Measurements from ENCODE around the gene LEMD2. TPM values are rescaled to one million over a fixed set of nuclear protein-coding genes. Genes with fewer than 3 reads are reported as not detected.

Gene LEMD2
- total RNA-seq, 1 experiment from 2014 or later, result 62.9 TPM

DNA sequence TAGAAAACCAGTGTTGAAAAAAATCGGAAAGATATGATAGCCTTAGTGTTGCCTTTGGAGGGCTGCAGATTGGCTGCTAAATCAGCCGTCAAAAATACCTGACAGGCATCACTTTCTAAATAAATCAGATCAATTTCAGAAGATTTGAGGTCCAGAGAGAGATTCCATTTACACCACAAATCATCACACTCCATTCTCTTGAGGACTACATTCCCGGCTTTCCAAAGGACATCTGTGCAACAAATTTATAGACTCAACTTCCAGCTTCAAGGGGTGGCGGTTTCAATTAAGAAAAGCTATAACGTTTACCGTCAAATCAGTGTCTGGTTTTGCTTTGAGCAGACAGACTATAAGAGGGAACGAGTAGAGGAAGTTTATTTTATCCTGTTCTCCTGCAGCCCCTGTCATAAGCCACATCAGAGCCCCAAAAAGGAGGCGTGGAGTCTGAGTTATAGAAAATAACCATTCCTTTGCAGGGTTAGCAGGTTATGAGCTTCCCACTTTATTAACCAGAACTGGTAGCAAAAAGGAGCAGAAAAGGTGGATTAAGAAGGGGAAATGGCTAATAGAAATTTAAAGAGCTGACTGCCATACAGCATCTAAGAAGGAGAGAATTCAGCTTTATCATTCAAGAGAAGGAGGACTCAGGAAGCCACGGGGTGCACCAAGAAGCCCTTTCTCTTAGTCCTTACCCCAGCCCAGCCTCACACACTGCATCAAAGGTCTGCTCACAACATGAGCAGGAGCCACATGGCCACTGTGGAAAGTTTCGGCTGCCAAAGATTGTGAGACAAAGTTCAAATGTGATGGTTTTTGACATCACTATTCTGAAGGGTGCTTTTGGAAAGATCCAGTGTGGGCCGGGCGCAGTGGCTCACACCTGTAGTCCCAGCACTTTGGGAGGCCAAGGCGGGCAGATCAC is 64.6 kb downstream of the LEMD2 start:
- no peak for DNase-seq (ENCODE audit: low spot score)
- no peak for TF ChIP-seq CDX4 (CRISPR knock-in tag; IDR thresholded peaks at IDR 0.05; ENCODE audit: borderline replicate concordance)
- no peak for TF ChIP-seq ELF4 (CRISPR knock-in tag; IDR thresholded peaks at IDR 0.05; ENCODE audit: low read depth)
- no peak for TF ChIP-seq RORB (CRISPR knock-in tag; IDR thresholded peaks at IDR 0.05)
- no peak for TF ChIP-seq TEAD1 (CRISPR knock-in tag; IDR thresholded peaks at IDR 0.05)
- no peak for TF ChIP-seq NFATC4 (CRISPR knock-in tag; IDR thresholded peaks at IDR 0.05)
- no peak for TF ChIP-seq IRF2 (CRISPR knock-in tag; IDR thresholded peaks at IDR 0.05; ENCODE audit: borderline replicate concordance, low read depth)
- TF ChIP-seq SOX15 (CRISPR knock-in tag; IDR thresholded peaks at IDR 0.05), result no peak
- TF ChIP-seq FOXK1 (CRISPR knock-in tag; IDR thresholded peaks at IDR 0.05), result no peak
- no peak for TF ChIP-seq TCF7 (CRISPR knock-in tag; IDR thresholded peaks at IDR 0.05; ENCODE audit: low read depth)
- no peak for TF ChIP-seq FOXP1 (CRISPR knock-in tag; IDR thresholded peaks at IDR 0.05; ENCODE audit: borderline replicate concordance)
- no peak for TF ChIP-seq ZNF423 (CRISPR knock-in tag; IDR thresholded peaks at IDR 0.05)
- no peak for TF ChIP-seq CREM (CRISPR knock-in tag; IDR thresholded peaks at IDR 0.05)
- TF ChIP-seq ZNF425 (CRISPR knock-in tag; conservative IDR thresholded peaks at IDR 0.05), result no peak
- TF ChIP-seq AR (CRISPR knock-in tag; IDR thresholded peaks at IDR 0.05), result no peak
- TF ChIP-seq ZSCAN18 (CRISPR knock-in tag; IDR thresholded peaks at IDR 0.05), result no peak
- TF ChIP-seq NR3C1 (CRISPR knock-in tag; conservative IDR thresholded peaks at IDR 0.05; ENCODE audit: low read depth), result no peak
- TF ChIP-seq ETV6 (CRISPR knock-in tag; IDR thresholded peaks at IDR 0.05), result no peak
- TF ChIP-seq TEAD4 (CRISPR knock-in tag; IDR thresholded peaks at IDR 0.05), result no peak
- TF ChIP-seq FOXJ3 (CRISPR knock-in tag; IDR thresholded peaks at IDR 0.05; ENCODE audit: borderline replicate concordance), result no peak
- TF ChIP-seq NR1H2 (CRISPR knock-in tag; IDR thresholded peaks at IDR 0.05), result no peak
- H3K27me3 Mint-ChIP-seq (ENCODE audit: low read depth), result peaks cover 2% of the 10 kb centered on the region; the same call in 1 of the 2 replicates
- H3K27ac Mint-ChIP-seq, result no peak overlapping the region
- POLR2A ChIA-PET, result interaction anchor here (0.6 kb wide), 1 partner anchor 234 kb away, joined by 3 read pairs; no protein-coding TSS in a partner anchor
- H3K4me3 Mint-ChIP-seq, result no peak overlapping the region
- peaks cover 20% of the 10 kb centered on the region for H3K4me1 Mint-ChIP-seq
- no peaks in the 10 kb centered on the region for H3K9me3 Mint-ChIP-seq
- no peak; the same call in 1 of the 2 replicates for ATAC-seq
- H3K36me3 Mint-ChIP-seq, result no peaks in the 10 kb centered on the region
- CTCF ChIA-PET, result interaction anchor here (1.0 to 1.8 kb wide), 4 partner anchors 9 to 331 kb away, joined by 4 to 5 read pairs (median 4); partner anchors contain the start of gene UQCC2

Measured in WTC11 (cell line).